ENCODE measurements around the gene APLP2.

- no peak for TF ChIP-seq CTCF (IDR thresholded peaks at IDR 0.05)
- TF ChIP-seq EP300 (IDR thresholded peaks at IDR 0.05), result no peak
These were observed 76.5 kb downstream of the APLP2 start for GRCh38 chr11:130145975-130146776.
